ENCODE measurements around the gene SIL1.

DNA sequence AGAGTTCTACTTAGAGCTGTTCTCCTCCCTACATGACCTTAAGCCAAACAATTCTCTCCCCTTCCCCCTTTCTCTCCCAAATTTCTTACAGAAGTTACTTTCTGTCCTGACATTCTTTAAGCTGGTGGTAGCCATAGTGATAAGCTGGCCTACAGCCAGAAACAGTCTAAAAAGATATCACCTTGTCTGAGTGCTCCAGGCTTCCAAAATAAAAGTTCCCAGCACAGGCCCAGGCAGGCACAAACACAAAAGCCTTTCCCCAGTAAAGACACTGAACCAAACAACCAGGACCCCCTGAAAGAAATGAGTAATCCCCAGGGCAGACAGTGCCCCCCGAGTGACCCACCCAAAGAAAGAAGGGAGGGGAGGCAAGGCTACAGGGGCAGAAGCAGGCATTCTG lies 19.2 kb downstream of the SIL1 start:
- TF ChIP-seq, protein P1, sequence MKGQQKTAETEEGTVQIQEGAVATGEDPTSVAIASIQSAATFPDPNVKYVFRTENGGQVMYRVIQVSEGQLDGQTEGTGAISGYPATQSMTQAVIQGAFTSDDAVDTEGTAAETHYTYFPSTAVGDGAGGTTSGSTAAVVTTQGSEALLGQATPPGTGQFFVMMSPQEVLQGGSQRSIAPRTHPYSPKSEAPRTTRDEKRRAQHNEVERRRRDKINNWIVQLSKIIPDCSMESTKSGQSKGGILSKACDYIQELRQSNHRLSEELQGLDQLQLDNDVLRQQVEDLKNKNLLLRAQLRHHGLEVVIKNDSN (CRISPR knock-in tag; IDR thresholded peaks at IDR 0.05): no peak
- TF ChIP-seq ATF2 (CRISPR knock-in tag; IDR thresholded peaks at IDR 0.05; ENCODE audit: borderline replicate concordance, low read depth): no peak
- TF ChIP-seq, protein P2, sequence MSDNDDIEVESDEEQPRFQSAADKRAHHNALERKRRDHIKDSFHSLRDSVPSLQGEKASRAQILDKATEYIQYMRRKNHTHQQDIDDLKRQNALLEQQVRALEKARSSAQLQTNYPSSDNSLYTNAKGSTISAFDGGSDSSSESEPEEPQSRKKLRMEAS (CRISPR knock-in tag; IDR thresholded peaks at IDR 0.05): no peak
- TF ChIP-seq, protein P3, sequence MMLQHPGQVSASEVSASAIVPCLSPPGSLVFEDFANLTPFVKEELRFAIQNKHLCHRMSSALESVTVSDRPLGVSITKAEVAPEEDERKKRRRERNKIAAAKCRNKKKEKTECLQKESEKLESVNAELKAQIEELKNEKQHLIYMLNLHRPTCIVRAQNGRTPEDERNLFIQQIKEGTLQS (CRISPR knock-in tag; conservative IDR thresholded peaks at IDR 0.05): no peak
- no peak for TF ChIP-seq SP1 (CRISPR knock-in tag; conservative IDR thresholded peaks at IDR 0.05)
- TF ChIP-seq NR2C2 (CRISPR knock-in tag; IDR thresholded peaks at IDR 0.05): no peak
- no peak for TF ChIP-seq CTCF (IDR thresholded peaks at IDR 0.05)
- TF ChIP-seq FOXK1 (CRISPR knock-in tag; IDR thresholded peaks at IDR 0.05): no peak
- no peak for TF ChIP-seq NR3C1 (CRISPR knock-in tag; conservative IDR thresholded peaks at IDR 0.05; ENCODE audit: low read depth)
- TF ChIP-seq CREM (CRISPR knock-in tag; IDR thresholded peaks at IDR 0.05): no peak

All from WTC11 (cell line).